Measurements from ENCODE around the gene NAT8.
"Not testable (repeated sequence)": the region's sequence is repeated elsewhere in the genome, so short reads cannot be mapped to it uniquely, and the experiment has no call there.

NAT8 gene, protein sequence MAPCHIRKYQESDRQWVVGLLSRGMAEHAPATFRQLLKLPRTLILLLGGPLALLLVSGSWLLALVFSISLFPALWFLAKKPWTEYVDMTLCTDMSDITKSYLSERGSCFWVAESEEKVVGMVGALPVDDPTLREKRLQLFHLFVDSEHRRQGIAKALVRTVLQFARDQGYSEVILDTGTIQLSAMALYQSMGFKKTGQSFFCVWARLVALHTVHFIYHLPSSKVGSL

DNA sequence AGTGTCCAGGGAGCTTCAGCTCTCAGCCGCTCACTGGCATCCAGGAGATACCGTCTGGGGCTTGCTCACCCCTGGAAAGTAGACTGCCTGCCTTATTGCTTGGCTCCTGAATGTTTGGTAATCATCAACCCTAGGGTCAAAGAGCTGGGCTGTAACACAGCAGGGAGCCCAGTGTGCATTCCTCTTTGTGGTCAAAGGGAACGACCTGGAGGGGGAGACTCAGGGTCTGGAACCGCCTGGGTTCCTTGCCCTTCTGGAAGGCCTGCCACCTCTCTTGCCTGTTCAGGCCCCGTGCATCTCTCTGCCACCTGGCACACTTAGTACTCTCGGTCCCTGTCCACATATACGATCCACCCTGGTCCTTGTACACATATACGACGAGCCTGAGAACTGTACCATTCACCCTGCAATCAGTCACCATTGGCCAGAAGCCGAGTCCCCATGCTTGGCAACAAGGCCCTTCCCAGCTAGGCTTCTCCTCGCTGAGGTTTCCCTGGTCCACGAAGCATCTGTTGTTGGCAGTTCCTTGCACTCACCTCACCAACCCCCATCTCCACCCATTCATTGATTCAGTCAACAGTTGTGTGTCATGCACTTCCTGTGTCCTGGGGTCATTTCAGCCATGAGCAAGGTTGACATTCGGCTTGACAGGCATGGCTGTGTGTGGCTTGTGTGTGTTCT lies at the start of gene NAT8:
Gene NAT8 (minus strand): TSS at position 85 of the 681 bp plus-strand sequence. CDS start 794 bp downstream, outside the sequence.
- no peak for DNase-seq (ENCODE audit: low read depth in 2 of 2)

DNA sequence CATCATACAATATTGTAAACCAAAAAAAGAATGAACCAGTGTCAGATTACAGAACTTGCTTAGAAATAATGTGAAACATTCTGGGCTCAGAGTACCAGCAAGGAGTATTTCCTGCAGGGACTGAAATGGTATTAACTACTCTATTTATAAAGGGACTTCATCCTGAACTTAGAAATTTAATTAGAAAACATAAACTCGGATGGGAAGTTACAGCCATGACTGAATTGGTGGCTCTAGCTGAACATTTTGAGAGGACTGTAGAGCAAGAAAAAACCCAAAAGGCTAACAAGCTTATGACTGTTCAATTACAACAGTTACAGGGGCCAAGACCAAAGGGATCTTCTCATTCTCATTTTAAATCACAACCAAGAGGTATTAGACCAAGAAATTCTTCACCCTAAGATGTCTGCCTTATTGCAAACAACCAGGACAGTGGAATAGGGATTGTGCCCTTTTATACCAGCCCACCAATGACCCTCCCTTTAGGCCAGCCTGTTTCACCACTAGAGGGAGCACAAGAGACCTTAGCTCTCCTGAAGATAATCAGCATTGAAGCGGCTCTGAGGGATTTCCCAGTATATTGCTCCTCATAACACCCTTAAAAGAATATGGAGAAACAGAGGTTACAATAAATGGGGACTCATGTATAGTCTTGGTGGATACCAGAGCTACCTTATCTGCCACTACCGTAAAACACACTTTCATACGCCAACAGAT lies 48.3 kb upstream of the NAT8 start:
- DNase-seq (ENCODE audit: low read depth in 2 of 2): peak in 1 of 2 donors; percentile 4

DNA sequence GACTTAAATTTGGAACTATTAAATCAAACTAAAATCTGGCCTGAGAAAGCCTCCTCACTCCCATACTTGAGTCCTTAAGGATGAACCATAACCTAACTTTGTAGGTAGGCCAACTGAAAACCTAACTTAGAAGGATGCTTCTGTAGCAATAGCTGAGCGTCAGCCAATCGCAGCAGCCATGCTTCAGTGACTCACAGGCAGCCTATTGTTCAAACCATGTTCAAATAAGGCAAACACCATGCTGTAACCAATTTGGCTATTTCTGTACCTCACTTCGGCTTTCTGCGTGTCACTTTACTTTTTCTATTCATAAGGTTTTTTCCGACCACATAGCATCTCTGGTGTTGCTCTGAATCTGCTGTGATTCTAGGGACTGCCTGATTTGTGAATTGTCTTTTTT lies 46.3 kb upstream of the NAT8 start:
- DNase-seq (ENCODE audit: low read depth in 2 of 2): not testable (repeated sequence)

DNA sequence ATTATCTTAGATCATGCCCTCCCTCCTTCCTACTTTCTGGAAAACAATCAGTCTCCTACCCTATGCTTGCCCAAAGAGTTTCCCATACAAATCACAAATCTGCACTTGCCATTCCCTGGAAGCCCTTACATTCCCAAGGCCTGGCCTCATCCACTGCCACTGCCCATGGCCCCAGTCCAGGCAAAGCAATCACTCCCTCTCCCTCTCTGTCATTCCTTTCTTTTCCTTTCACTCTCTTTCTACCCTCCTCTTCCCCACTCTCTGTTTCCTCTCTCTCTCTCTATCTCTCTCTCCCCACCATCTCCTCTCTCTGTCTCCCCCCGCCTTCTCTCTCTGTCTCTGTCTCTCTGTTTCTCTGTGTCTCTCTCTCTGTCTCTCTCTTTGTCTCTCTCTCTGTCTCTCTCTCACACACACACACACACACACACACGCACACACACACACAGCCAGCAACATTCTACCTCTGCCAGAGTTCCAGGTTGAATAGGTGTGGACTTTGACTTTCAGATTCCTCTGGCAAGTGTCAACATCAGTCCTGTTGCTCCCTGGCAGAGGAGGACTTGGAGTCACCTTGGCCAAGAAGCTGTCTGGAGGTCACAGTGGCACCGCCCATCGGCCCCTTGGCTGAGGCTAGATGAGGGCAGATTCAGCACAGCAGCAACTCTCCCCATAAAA lies 43.7 kb upstream of the NAT8 start:
- DNase-seq (ENCODE audit: low read depth in 2 of 2): no peak

DNA sequence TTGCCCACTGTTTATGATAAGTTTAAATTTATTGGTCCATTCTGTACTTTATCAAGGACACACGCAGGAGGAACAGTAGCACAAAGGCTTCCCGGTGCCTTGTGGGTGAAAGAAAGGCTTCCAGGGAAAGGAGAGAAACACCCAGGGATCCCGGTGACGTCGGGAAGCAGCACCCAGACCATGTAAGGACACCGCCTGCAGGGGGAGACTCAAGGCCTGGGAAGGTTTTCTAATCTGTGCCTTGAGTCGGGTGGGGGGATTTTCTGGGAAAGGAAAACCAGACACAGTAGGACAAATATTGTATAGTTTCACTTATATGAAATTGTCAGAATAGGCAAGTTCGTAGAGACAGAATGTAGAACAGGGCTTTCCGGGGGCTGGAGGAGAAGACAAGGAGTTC lies 42.7 kb upstream of the NAT8 start:
- DNase-seq (ENCODE audit: low read depth in 2 of 2): not testable (repeated sequence)

DNA sequence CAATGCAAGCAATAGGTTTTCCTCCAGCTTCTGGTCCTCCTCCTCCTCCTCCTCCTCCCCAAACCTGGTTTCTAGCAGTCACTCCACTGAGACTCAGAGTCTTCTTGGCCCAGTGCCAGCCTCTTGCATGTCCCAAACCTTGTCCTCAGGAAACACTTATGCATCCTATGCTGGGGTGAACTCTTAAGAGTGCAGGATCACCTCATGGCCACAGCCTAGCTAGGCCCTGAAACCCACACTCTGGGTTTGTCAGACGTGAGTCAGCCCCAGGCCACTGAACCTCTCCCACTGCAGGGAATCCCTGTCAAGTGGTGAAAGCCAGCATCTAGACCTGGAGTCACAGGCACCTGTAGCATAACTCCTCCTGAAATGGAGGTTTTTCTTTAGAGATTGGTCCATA lies 42.1 kb upstream of the NAT8 start:
- DNase-seq (ENCODE audit: low read depth in 2 of 2): not testable (repeated sequence)

DNA sequence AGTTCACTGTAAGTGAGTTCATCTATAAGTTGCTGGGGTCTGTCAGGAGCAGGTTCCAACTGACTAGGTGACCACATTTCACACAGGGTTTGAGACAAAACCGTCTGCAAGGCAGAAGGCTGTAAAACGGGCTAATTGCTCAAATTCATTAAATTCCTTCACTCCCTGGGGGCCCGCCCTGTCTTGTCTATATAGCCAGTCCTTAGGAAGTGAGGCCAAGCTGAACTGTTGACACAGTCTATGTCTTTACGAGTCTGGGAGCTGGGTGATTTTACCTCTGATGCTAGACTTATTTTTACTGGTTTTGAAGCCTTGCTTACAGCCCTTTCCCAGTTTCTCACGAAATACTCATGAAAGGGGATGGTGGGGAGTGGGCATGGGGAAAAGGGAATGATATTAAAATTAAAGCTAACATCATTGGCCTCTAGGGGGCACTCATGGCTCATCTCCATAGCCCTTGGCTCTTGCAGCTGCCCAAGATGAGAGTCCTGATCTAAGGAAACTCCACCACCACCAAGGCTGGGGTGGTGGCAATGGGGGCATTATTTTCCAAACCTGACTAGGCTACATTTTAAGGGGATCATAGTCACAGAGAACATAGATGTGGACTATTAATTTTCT lies 37.8 kb upstream of the NAT8 start:
- peak; percentile 11 to 17 for DNase-seq (ENCODE audit: low read depth in 2 of 2)

DNA sequence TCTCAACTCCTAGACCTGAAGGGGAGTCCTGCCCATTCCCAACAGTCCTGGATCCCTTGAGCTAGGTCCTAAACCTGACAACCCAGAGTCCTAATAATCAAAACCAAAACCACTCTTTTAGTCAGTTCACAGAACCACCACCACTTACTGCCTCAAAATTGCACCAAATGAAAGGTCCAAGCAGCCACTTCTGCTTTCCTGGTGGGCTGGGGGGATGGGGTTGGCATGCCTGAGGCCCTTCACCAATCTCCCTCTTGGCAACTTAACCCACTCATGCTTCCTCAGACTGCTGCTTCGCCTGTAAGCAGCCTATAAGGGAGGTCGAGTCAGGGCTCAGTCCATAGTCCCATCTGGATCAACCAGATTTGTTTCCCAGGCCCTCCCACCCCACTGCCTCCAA lies 37.0 kb upstream of the NAT8 start:
- not testable (repeated sequence) for DNase-seq (ENCODE audit: low read depth in 2 of 2)

DNA sequence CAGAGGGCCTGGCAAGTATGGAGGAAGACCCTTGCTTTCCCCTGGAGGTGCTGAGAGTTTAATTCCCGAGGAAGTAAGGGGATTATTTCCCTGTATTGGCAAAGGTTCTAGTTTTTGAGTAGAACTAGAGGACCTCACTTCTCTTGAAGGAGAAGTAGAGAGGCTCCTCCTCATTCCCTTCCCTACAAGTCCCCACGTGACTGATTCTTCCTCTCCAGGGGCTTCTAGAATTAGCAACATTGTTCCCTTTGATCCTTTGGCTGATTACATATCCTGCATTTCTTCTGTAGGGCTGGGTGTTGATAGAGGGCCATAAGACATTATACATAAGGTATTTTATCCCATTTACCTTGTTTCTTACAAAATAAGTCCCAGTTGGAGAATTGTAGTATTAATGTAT lies 35.8 kb upstream of the NAT8 start:
- not testable (repeated sequence) for DNase-seq (ENCODE audit: low read depth in 2 of 2)

DNA sequence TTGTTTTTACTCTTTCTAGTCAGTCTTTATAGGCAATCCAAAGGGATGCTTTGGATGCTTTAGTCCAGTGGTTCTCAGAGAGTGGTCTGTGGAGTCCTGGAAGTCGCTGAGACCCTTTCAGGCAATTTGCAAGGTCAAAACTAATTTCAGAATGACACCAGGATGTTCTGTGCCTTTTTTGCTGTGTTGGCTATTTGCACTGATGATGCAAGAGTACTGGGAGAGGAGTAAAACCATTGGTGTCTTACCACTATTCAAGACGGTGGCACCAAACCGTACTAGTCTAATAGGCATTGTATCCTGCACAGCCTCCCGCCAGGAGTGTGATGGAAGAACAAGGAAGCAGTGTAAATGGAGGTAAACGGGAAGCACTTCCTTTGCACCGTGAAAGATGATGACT lies 34.0 kb upstream of the NAT8 start:
- not testable (repeated sequence) for DNase-seq (ENCODE audit: low read depth in 2 of 2)

DNA sequence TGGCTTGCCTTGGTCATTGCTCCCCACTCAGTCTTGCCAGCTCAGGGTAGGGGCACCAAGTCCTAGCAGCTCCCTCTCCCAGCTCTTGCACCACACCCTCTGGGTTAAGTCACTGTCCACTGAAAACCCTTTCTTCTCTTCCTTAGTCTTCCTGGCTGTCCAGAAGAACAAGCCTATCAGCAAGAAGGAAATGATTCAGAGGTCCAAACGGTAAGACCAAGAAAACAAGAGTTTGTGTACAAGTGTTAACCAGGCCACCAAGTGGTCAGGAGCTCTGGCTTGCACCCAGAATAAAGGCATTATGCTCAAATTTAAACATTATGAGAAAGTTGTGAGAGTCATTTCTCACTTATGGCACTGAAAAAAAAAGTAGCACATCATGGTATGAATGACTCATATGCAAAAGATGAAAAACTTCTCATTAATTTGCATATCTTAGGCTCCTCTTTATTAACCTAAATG lies 32.5 kb upstream of the NAT8 start:
- not testable (repeated sequence) for DNase-seq (ENCODE audit: low read depth in 2 of 2)

DNA sequence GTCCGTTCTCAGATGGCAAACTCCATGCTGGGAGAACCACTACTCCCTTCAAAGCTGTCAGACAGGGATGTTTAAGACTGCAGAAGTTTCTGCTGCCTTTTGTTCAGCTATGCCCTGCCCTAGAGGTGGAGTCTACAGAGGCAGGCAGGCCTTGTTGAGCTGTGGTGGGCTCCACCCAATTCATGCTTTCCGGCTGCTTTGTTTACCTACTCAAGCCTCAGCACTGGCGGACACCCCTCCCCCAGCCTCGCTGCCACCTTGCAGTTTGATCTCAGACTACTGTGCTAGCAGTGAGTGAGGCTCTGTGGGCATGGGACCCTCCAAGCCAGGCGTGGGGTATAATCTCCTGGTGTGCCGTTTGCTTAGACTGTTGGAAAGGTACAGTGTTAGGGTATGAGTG lies 27.8 kb upstream of the NAT8 start:
- DNase-seq (ENCODE audit: low read depth in 2 of 2): not testable (repeated sequence)

DNA sequence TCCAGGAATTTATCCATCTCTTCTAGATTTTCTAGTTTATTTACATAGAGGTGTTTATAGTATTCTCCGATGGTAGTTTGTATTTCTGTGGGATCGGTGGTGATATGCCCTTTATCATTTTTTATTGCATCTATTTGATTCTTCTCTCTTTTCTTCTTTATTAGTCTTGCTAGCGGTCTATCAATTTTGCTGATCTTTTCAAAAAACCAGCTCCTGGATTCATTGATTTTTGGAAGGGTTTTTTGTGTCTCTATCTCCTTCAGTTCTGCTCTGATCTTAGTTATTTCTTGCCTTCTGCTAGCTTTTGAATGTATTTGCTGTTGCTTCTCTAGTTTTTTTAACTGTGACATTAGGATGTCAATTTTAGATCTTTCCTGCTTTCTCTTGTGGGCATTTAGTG lies 25.0 kb upstream of the NAT8 start:
- not testable (repeated sequence) for DNase-seq (ENCODE audit: low read depth in 2 of 2)

DNA sequence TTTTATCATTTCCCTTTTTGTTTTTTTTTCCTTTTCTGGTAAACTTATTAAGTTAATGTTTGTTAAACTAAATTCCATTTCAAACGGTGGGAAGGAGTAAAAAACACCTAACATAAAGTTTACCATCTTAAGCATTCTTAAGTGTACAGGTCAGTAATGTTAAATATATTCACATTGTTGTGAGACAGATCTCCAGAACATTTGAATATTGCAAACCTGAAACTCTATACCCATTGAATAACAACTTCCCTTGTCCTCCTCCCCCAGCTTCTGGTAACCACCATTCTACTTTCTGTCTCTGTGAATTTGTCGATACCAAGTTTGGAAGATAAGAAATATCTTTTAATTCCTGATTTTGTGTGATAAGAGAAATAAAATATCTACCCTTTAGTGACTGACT lies 12.0 kb upstream of the NAT8 start:
- no peak for DNase-seq (ENCODE audit: low read depth in 2 of 2)

DNA sequence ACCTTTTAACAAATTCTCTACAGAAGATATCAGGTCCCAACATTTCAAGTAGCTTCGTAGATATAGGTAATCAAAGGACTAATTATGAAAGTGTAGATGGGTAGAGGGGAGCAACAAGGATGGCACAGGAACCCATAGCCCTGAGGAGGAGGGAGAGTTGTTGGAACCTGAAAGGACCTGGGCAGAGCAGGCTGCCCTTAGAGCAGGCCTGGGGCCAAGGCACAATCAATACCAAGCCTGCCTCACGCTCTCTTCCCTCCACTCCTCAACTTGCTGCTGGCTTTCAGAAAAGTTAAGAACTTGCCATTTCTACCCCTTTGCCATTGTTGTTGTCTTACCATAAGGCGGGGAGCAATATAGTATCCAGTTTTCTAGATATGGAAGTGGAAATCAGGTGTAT lies 10.1 kb upstream of the NAT8 start:
- DNase-seq (ENCODE audit: low read depth in 2 of 2): no peak

DNA sequence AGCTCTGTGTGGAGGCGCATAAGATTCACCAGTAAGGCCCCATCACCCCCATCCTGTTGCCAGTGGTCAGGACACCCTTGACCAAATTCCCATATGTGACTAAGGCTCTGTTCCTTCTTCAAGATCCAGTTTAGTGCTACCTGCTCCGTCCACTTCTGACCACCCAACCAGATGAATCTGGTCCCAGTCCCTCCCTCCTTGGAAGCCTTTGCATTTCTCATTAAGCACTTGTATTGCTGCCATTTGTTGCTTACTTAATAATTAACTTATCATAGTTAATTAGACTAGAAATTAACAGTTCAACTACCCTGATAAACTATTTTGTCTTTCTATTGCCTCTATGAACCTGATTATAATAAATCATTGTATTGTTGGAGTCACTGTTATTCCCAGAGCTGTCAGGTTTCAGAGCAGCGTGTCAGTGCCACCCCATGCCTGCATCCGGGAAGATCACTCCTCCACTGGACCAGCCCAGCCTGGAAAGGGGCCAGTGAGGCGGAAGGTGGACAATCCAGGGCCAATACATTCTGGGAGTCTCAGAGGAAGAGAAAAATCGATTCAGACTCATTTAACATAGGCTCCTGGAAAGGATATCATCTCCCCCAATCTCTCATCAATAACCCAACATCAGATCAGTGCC lies 9.5 kb upstream of the NAT8 start:
- no peak for DNase-seq (ENCODE audit: low read depth in 2 of 2)

DNA sequence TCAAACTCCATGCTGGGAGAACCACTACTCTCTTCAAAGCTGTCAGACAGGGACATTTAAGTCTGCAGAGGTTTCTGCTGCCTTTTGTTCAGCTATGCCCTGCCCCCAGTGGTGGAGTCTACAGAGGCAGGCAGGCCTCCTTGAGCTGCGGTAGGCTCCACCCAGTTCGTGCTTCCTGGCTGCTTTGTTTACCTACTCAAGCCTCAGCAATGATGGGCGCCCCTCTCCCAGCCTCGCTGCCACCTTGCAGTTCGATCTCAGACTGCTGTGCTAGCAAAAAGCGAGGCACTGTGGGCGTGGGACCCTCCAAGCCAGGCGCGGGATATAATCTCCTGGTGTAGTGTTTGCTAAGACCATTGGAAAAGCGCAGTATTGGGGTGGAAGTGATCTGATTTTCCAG lies 5.5 kb upstream of the NAT8 start:
- not testable (repeated sequence) for DNase-seq (ENCODE audit: low read depth in 2 of 2)

DNA sequence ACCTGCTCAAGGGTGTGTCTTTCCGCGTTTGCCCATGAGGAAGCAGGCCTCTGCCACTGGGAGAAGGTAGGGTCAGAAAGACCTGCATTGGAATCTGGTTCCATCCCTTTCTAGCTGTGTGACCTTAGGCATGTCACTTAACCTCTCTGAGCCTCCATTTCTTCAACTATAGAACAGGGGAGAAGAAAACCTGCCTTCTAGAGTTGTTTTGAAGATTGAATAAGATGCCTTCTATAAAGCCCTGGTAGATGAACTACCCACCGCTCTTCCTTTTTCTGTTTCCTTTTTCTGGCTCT lies 507 bp downstream of the NAT8 start:
- no peak for DNase-seq (ENCODE audit: low read depth in 2 of 2)

DNA sequence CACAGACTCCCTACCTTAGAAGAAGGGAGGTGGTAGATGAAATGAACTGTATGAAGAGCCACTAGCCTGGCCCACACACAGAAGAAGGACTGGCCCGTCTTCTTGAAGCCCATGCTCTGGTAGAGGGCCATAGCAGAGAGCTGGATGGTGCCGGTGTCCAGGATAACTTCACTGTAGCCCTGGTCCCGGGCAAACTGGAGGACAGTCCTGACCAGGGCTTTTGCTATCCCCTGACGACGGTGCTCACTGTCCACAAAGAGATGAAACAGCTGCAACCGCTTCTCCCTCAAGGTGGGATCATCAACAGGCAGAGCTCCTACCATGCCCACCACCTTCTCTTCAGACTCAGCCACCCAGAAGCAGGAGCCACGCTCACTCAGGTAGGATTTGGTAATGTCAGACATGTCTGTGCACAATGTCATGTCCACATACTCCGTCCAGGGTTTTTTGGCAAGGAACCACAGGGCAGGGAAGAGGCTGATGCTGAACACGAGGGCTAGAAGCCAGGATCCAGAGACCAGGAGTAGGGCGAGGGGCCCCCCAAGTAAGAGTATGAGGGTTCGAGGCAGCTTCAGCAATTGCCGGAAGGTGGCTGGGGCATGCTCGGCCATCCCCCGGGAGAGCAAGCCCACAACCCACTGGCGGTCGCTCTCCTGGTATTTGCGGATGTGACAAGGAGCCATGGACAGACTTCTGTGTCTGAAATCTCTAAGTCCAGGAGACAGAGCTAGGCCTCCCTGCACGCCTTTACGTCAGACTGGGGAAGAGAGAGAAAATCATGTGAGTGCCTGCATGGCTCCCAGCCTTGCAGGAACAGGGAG lies 1.1 kb downstream of the NAT8 start:
- DNase-seq (ENCODE audit: low read depth in 2 of 2): no peak

DNA sequence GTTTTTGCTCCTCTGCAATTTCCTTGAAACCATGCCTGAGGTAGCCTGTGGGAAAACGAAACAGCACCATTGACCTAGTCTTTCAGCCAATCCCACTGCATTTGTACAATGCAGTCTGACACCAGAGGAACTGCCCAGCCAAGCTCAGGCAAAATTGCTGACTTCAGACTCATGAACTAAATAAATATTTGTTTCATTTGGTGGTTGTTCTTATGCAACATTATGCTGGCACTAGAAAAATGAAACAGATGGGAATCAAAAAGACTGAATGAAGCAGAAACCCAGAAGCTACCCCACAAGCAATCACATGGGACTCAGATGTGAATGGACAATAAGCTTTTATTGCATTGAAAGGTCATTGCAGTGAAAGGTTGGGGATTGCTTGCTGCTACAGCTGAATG lies 1.7 kb downstream of the NAT8 start:
- no peak for DNase-seq (ENCODE audit: low read depth in 2 of 2)

DNA sequence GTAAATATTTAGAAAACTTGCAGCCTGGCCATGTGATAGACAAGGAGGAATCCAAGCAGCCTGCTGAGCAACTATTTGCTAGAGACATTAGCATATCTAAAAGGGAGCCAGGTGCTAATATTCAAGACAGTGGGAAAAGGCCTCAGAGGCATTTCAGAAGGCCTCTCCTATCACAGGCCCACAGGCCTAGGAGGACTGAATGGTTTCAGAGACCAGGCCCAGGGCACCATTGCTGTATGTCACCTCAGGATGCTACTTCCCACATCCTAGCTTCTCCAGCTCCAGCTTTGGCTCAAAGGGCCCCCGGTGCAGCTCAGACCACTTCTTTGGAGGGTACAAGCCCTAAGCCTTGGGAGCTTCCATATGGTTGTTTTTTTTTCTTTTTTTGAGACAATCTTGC lies 3.8 kb downstream of the NAT8 start:
- no peak for DNase-seq (ENCODE audit: low read depth in 2 of 2)
